Esophagus muscularis mucosa (tissue), 4 donors: ENCODE results near the gene MOCS1. TPM values are rescaled to one million over a fixed set of nuclear protein-coding genes. Genes with fewer than 3 reads are reported as not detected.

Experiments
- DNase-seq: peaks from one replicate; pipeline ENCODE4 v3.0.0-alpha.2; 2017; ENCODE audit errors: extremely low spot score
- H3K27ac ChIP-seq, 4 donors: fragments of 200-600 bp; sonication (generic); replicated peaks in 1 of 4; 1 replicate in 3 of 4; 2 replicates in 1 of 4; pipeline ENCODE4 v1.5.1; 2016 to 2019; ENCODE audit warnings: mild to moderate bottlenecking in 1 of 4
- H3K27me3 ChIP-seq, 4 donors: fragments of 200-600 bp; sonication (generic); one replicate each; pipeline versions ENCODE4 v1.5.1 to v1.6.0; 2016 to 2019
- H3K36me3 ChIP-seq, 4 donors: fragments of 200-600 bp; sonication (generic); one replicate each; pipeline ENCODE4 v1.5.1; 2016 to 2019
- H3K4me1 ChIP-seq, 4 donors: fragments of 200-600 bp; sonication (generic); one replicate each; pipeline ENCODE4 v1.5.1; 2016 to 2019
- H3K4me3 ChIP-seq, 4 donors: fragments of 200-600 bp; sonication (generic); 1 replicate in 2 of 4; 2 replicates in 2 of 4; pipeline ENCODE4 v1.5.1; 2016 to 2019; ENCODE audit warnings: mild to moderate bottlenecking in 4 of 4, moderate library complexity in 1 of 4
- H3K9me3 ChIP-seq, 4 donors: fragments of 200-600 bp; sonication (generic); 1 replicate in 3 of 4; 2 replicates in 1 of 4; pipeline ENCODE4 v1.5.1; 2016 to 2019
- EP300 ChIP-seq: sonication (generic); formaldehyde crosslinking; IDR thresholded peaks from one replicate; pipeline ENCODE4 v1.6.1; 2017; ENCODE audit warnings: antibody characterized with exemption
- POLR2A ChIP-seq: fragments of 450-650 bp; IDR thresholded peaks from one replicate; pipeline ENCODE4 v1.6.1; 2017; ENCODE audit warnings: antibody characterized with exemption, moderate library complexity, mild to moderate bottlenecking, low read depth
- POLR2AphosphoS5 ChIP-seq, 2 donors: sonication (generic); formaldehyde crosslinking; IDR thresholded peaks; one replicate each; pipeline ENCODE4 v1.6.1; 2017; ENCODE audit warnings: antibody characterized with exemption in 2 of 2
- WGBS: methylation state at CpG from one replicate; pipeline ENCODE4 v1.1.5; 2018; 5-methylcytosine and 5-hydroxymethylcytosine counted together
- intact Hi-C: fragments of 100-400 bp; cut with DNase I; formaldehyde crosslinking; loops from one replicate; pipeline ENCODE4 v1.15.1; 2023
- total RNA-seq, 4 donors: library from RNA; depleted of rRNA; stranded (reverse); fragments of >200 nt; gene quantifications; one replicate each; pipeline versions ENCODE4 v1.1.0 to v1.2.1, GENCODE V29; 2016
- TF ChIP-seq, protein P1 (sequence below), 3 experiments: fragments of 200-600 bp in 2 of 3; fragments of 450-650 bp in 1 of 3; sonication (generic) in 2 of 3; IDR thresholded peaks; one replicate each; pipeline ENCODE4 v1.5.1; 2017 to 2019; ENCODE audit warnings: antibody characterized with exemption in 3 of 3, mild to moderate bottlenecking in 2 of 3, moderate library complexity in 1 of 3

Gene MOCS1
- total RNA-seq, 4 donors from 2014 or later: 19.1 to 37.3 (median 28.0) TPM

DNA sequence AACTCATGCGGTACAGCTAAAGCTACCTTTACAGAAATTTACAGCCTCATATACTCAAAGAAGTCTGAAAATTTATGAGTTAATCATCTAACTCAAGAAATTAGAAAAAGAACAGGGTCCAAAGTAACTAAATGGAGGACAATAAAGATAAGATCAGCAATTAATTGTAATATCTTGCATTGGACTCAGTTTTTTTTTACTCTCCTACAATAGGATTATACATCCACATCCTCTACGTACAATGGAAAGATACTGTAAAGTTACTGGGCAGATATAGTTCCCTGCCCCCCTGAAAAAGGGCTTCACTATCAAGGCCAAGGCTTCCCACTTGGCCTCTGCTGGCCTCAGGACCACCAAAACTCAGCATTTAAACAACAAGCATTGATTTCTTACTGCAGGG is 31.5 kb upstream of the MOCS1 start:
- intact Hi-C loops: no loop called here
- no peaks in the 10 kb centered on the region for H3K27me3 ChIP-seq
- DNase-seq: peak; percentile 78
- 97% methylated on average over 2 of the region's 2 CpGs for WGBS
- no peak overlapping the region for H3K27ac ChIP-seq
- no peak overlapping the region for H3K4me3 ChIP-seq
- no peaks in the 10 kb centered on the region for H3K36me3 ChIP-seq
- TF ChIP-seq, protein P1, sequence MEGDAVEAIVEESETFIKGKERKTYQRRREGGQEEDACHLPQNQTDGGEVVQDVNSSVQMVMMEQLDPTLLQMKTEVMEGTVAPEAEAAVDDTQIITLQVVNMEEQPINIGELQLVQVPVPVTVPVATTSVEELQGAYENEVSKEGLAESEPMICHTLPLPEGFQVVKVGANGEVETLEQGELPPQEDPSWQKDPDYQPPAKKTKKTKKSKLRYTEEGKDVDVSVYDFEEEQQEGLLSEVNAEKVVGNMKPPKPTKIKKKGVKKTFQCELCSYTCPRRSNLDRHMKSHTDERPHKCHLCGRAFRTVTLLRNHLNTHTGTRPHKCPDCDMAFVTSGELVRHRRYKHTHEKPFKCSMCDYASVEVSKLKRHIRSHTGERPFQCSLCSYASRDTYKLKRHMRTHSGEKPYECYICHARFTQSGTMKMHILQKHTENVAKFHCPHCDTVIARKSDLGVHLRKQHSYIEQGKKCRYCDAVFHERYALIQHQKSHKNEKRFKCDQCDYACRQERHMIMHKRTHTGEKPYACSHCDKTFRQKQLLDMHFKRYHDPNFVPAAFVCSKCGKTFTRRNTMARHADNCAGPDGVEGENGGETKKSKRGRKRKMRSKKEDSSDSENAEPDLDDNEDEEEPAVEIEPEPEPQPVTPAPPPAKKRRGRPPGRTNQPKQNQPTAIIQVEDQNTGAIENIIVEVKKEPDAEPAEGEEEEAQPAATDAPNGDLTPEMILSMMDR (IDR thresholded peaks at IDR 0.05): no peak
- no peaks in the 10 kb centered on the region for H3K9me3 ChIP-seq
- no peaks in the 10 kb centered on the region for H3K4me1 ChIP-seq

DNA sequence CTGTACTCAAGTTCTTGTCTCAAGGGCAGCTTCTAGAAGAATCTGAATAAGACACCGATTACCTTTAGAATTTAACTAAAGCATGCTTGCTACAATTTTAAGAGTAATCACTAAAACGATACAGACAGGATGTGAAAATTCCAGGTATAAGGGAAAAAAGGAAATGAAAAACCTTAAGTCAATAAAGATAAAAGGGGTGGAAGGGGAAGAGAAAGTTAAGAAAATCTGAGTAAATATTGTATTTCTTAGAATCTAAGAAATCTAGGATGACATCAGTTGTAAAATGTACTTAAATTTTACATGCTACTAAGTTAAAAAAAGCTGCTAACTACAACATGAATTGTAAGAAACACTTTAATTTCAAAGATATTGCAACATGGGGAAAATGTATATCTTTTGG is 30.3 kb upstream of the MOCS1 start:
- 70% methylated on average over 2 of the region's 2 CpGs for WGBS
- intact Hi-C loops: no loop called here
- H3K4me3 ChIP-seq: no peak overlapping the region
- H3K36me3 ChIP-seq: no peaks in the 10 kb centered on the region
- no peaks in the 10 kb centered on the region for H3K4me1 ChIP-seq
- TF ChIP-seq, protein P1 (IDR thresholded peaks at IDR 0.05): no peak
- TF ChIP-seq EP300: no peak
- no peaks in the 10 kb centered on the region for H3K9me3 ChIP-seq
- no peak for DNase-seq
- H3K27me3 ChIP-seq: no peaks in the 10 kb centered on the region
- no peak overlapping the region for H3K27ac ChIP-seq

DNA sequence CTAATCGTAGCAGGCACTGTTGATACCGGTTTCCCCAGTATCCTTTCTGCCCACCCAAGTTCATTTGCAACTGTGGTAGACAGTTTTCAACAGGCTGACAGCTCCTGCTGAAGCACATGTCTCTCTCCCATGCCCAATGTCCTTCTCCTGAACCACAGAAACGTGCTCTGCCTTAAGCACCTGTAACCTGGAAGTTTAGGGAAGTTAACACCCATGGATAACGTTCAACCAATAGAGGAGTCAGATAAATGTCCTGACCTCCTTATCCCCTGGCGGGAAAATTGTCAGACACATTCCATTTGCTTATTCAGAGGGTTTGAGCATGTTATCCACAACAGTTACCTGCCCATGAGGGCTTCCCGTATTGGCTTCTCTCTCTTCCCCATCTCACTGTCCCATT is 29.8 kb upstream of the MOCS1 start:
- Histone ChIP-seq H3K27me3 (no peaks in the 10 kb centered on the region), H3K36me3 (no peaks in the 10 kb centered on the region), H3K4me1 (no peaks in the 10 kb centered on the region), H3K27ac (no peak overlapping the region), H3K4me3 (no peak overlapping the region), H3K9me3 (no peaks in the 10 kb centered on the region)
- intact Hi-C loops: no loop called here
- 70% methylated on average over 6 of the region's 6 CpGs for WGBS
- TF ChIP-seq POLR2A (no peak), EP300 (no peak), POLR2AphosphoS5 (IDR thresholded peaks at IDR 0.05) (no peak)
- TF ChIP-seq, protein P1 (IDR thresholded peaks at IDR 0.05): no peak
- DNase-seq: peak; percentile 62

DNA sequence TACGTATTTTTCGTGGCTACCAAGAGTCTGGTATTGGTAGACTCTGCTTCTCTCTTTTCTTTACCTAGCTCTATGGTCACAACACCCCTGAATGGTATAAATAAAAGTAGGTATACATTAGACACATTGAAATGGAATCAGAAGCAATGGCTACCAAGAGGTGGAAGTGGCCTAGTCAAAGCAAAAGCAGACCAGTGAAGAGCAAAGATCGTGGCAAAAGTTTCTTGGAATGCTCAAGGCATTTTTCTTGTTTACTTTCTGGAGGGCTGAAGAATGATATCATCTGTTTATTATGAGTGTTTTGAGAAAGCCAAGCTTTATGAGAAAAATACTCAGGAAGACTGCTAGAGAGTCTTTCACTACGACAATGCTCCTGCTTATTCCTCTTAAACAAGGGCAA is 28.6 kb upstream of the MOCS1 start:
- Histone ChIP-seq H3K4me3 (no peak overlapping the region), H3K36me3 (no peaks in the 10 kb centered on the region), H3K9me3 (no peaks in the 10 kb centered on the region), H3K4me1 (no peaks in the 10 kb centered on the region), H3K27ac (no peak overlapping the region), H3K27me3 (no peaks in the 10 kb centered on the region)
- intact Hi-C loops: no loop called here
- no peak for TF ChIP-seq POLR2A
- TF ChIP-seq, protein P1 (IDR thresholded peaks at IDR 0.05): no peak
- TF ChIP-seq EP300: no peak
- TF ChIP-seq POLR2AphosphoS5 (IDR thresholded peaks at IDR 0.05): no peak
- DNase-seq: peak; percentile 8
- 81% methylated on average over 4 of the region's 4 CpGs for WGBS

DNA sequence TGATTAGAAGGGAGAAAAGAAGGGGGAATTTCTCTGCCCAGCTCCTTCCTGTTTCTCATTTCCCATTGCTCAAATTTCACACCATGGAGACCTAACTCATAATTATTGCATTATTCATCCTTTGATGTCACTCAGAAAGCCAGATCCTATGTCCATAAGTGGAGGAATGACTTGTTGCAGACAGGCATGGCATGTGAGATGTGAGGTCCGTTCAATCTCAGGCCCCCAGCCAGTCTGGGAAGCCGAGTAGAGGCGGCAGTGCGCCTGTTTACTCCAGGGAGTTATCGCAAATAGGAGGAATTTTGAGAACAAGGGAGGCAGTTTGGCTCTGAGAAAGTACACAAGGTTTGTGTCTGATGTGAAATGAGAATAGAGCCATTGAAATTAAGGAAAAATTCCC is 26.9 kb upstream of the MOCS1 start:
- H3K36me3 ChIP-seq: no peaks in the 10 kb centered on the region
- TF ChIP-seq EP300: no peak
- no peak for TF ChIP-seq POLR2A
- no peak for TF ChIP-seq POLR2AphosphoS5 (IDR thresholded peaks at IDR 0.05)
- TF ChIP-seq, protein P1 (IDR thresholded peaks at IDR 0.05): no peak
- H3K4me3 ChIP-seq: no peak overlapping the region
- intact Hi-C loops: no loop called here
- H3K4me1 ChIP-seq: no peaks in the 10 kb centered on the region
- no peaks in the 10 kb centered on the region for H3K27me3 ChIP-seq
- peak; percentile 84 for DNase-seq
- no peaks in the 10 kb centered on the region for H3K9me3 ChIP-seq
- 65% methylated on average over 5 of the region's 5 CpGs for WGBS
- H3K27ac ChIP-seq: no peak overlapping the region
